HG03460 (cell line): ENCODE results near the gene ZPLD1.

ENCODE experiments used
- ATAC-seq: cut with Tn5 transposase; IDR thresholded peaks from one replicate; pipeline ENCODE4 v1.9.1; 2021; ENCODE audit not compliant: unreplicated experiment

ZPLD1 gene

GRCh38 chr3:102464261-102464660 lies 29.4 kb downstream of the ZPLD1 start:
- no peak for ATAC-seq

GRCh38 chr3:102466001-102466400 lies 31.2 kb downstream of the ZPLD1 start:
- no peak for ATAC-seq

- no peak for ATAC-seq
These were observed 35.3 kb downstream of the ZPLD1 start for GRCh38 chr3:102470066-102470465.

- ATAC-seq, result no peak
These were observed 36.2 kb downstream of the ZPLD1 start for GRCh38 chr3:102471001-102471400.

GRCh38 chr3:102471491-102471890 lies 36.7 kb downstream of the ZPLD1 start:
- no peak for ATAC-seq

- ATAC-seq, result no peak
These were observed 38.8 kb downstream of the ZPLD1 start for GRCh38 chr3:102473648-102474047.

GRCh38 chr3:102474207-102474606 lies 39.4 kb downstream of the ZPLD1 start:
- ATAC-seq, result no peak

- no peak for ATAC-seq
These were observed 41.4 kb downstream of the ZPLD1 start for GRCh38 chr3:102476198-102476597.

GRCh38 chr3:102478160-102478559 lies 43.3 kb downstream of the ZPLD1 start:
- no peak for ATAC-seq

GRCh38 chr3:102480139-102480538 lies 45.3 kb downstream of the ZPLD1 start:
- no peak for ATAC-seq

- ATAC-seq, result no peak
These were observed 46.2 kb downstream of the ZPLD1 start for GRCh38 chr3:102481050-102481449.

- ATAC-seq, result no peak
These were observed 48.7 kb downstream of the ZPLD1 start for GRCh38 chr3:102483556-102483955.

GRCh38 chr3:102484363-102484762 lies 49.5 kb downstream of the ZPLD1 start:
- ATAC-seq, result no peak

- no peak for ATAC-seq
These were observed 50.9 kb downstream of the ZPLD1 start for GRCh38 chr3:102485701-102486100.

GRCh38 chr3:102488331-102488730 lies 53.5 kb downstream of the ZPLD1 start:
- ATAC-seq, result no peak

- ATAC-seq, result no peak
These were observed 57.5 kb downstream of the ZPLD1 start for GRCh38 chr3:102492300-102492699.

- ATAC-seq, result no peak
These were observed 62.8 kb downstream of the ZPLD1 start for GRCh38 chr3:102497571-102497970.

- no peak for ATAC-seq
These were observed 70.7 kb downstream of the ZPLD1 start for GRCh38 chr3:102505542-102505941.

GRCh38 chr3:102510663-102511062 lies 75.8 kb downstream of the ZPLD1 start:
- no peak for ATAC-seq

- no peak for ATAC-seq
These were observed 76.4 kb downstream of the ZPLD1 start for GRCh38 chr3:102511168-102511567.

GRCh38 chr3:102511639-102512038 lies 76.8 kb downstream of the ZPLD1 start:
- ATAC-seq, result no peak

GRCh38 chr3:102512734-102513504 lies 78.1 kb downstream of the ZPLD1 start:
- ATAC-seq, result no peak

GRCh38 chr3:102514241-102514640 lies 79.4 kb downstream of the ZPLD1 start:
- no peak for ATAC-seq
